ENCODE data around the gene CENPC.
"Not testable (repeated sequence)": the region's sequence is repeated elsewhere in the genome, so short reads cannot be mapped to it uniquely, and the experiment has no call there.

CENPC gene

GRCh38 chr4:67465032-67465762 lies 80.1 kb downstream of the CENPC start:
- no peak for DNase-seq

- DNase-seq, result no peak
Observed at GRCh38 chr4:67460574-67460973, 84.7 kb downstream of the CENPC start.

GRCh38 chr4:67459164-67459563 lies 86.1 kb downstream of the CENPC start:
- DNase-seq, result no peak

- no peak for DNase-seq
Observed at GRCh38 chr4:67456577-67457196, 88.6 kb downstream of the CENPC start.

GRCh38 chr4:67452846-67453205 lies 92.5 kb downstream of the CENPC start:
- DNase-seq, result not testable (repeated sequence)

- no peak for DNase-seq
Observed at GRCh38 chr4:67452100-67452845, 93.0 kb downstream of the CENPC start.

GRCh38 chr4:67451464-67451863 lies 93.8 kb downstream of the CENPC start:
- DNase-seq, result no peak

- no peak for DNase-seq
Observed at GRCh38 chr4:67448621-67449020, 96.7 kb downstream of the CENPC start.

GRCh38 chr4:67447873-67448272 lies 97.4 kb downstream of the CENPC start:
- DNase-seq, result no peak

GRCh38 chr4:67446811-67447210 lies 98.5 kb downstream of the CENPC start:
- no peak for DNase-seq

GRCh38 chr4:67445881-67446280 lies 99.4 kb downstream of the CENPC start:
- DNase-seq, result not testable (repeated sequence)

- no peak for DNase-seq
Observed at GRCh38 chr4:67438975-67439374, 106.3 kb downstream of the CENPC start.

GRCh38 chr4:67437974-67438713 lies 107.2 kb downstream of the CENPC start:
- DNase-seq, result no peak

- no peak for DNase-seq
Observed at GRCh38 chr4:67436742-67437141, 108.6 kb downstream of the CENPC start.

GRCh38 chr4:67430989-67431388 lies 114.3 kb downstream of the CENPC start:
- no peak for DNase-seq

- no peak for DNase-seq
Observed at GRCh38 chr4:67428819-67429218, 116.5 kb downstream of the CENPC start.

Measured in cortex of kidney (tissue), 1 donor.